ENCODE results near the gene PLEKHG3.

- TF ChIP-seq CTCF (IDR thresholded peaks at IDR 0.05) (no peak), EP300 (IDR thresholded peaks at IDR 0.05) (no peak)
Observed at GRCh38 chr14:64792231-64792630, 88.0 kb downstream of the PLEKHG3 start.
